ENCODE results near the gene GALNT6. TPM values are rescaled to one million over a fixed set of nuclear protein-coding genes. Genes with fewer than 3 reads are reported as not detected.

Gene GALNT6
- total RNA-seq, 1 donor from 2014 or later = 0.60 TPM

DNA sequence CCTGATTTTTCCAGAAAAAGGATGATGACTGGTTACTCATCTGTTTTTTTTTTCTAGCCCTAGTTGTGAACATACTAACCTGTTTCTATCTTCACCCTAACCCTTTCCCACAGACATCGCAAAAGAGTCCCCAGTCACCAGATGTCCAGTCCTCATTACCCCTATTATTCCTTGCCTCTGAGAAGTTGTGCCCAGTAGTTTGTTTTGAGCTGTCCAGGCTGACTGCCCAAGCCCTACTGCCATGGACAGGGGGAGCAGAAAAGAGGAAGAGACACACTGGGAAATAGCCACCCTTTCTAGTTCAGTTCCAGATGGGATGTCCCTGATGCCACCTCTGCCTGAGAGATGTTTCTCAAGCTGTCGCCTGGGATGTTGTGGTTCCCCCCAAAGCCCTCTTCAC lies 30.9 kb downstream of the GALNT6 start:
- Histone ChIP-seq H3K4me3 (no peak overlapping the region), H3K4me1 (no peaks in the 10 kb centered on the region), H3K36me3 (no peaks in the 10 kb centered on the region), H3K27ac (replicated peaks) (no peak overlapping the region), H3K9me3 (replicated peaks) (no peaks in the 10 kb centered on the region), H3K27me3 (ENCODE audit: low read depth) (no peaks in the 10 kb centered on the region)
- DNase-seq = no peak
- intact Hi-C loops (cut with micrococcal nuclease) = no loop called here
- TF ChIP-seq, protein P1, sequence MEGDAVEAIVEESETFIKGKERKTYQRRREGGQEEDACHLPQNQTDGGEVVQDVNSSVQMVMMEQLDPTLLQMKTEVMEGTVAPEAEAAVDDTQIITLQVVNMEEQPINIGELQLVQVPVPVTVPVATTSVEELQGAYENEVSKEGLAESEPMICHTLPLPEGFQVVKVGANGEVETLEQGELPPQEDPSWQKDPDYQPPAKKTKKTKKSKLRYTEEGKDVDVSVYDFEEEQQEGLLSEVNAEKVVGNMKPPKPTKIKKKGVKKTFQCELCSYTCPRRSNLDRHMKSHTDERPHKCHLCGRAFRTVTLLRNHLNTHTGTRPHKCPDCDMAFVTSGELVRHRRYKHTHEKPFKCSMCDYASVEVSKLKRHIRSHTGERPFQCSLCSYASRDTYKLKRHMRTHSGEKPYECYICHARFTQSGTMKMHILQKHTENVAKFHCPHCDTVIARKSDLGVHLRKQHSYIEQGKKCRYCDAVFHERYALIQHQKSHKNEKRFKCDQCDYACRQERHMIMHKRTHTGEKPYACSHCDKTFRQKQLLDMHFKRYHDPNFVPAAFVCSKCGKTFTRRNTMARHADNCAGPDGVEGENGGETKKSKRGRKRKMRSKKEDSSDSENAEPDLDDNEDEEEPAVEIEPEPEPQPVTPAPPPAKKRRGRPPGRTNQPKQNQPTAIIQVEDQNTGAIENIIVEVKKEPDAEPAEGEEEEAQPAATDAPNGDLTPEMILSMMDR (IDR thresholded peaks at IDR 0.05; ENCODE audit: borderline replicate concordance) = no peak

- TF ChIP-seq, protein P1 (IDR thresholded peaks at IDR 0.05; ENCODE audit: borderline replicate concordance) = no peak
- Histone ChIP-seq H3K36me3 (no peaks in the 10 kb centered on the region), H3K4me1 (no peaks in the 10 kb centered on the region), H3K27me3 (ENCODE audit: low read depth) (no peaks in the 10 kb centered on the region), H3K27ac (replicated peaks) (no peak overlapping the region), H3K9me3 (replicated peaks) (no peaks in the 10 kb centered on the region), H3K4me3 (no peak overlapping the region)
- intact Hi-C loops (cut with micrococcal nuclease) = no loop called here
- no peak for DNase-seq
These were observed 31.4 kb downstream of the GALNT6 start for GRCh38 chr12:51359851-51360250.

GRCh38 chr12:51358496-51358895 lies 32.7 kb downstream of the GALNT6 start:
- intact Hi-C loops (cut with micrococcal nuclease) = no loop called here

GRCh38 chr12:51357374-51358047 lies 33.7 kb downstream of the GALNT6 start:
- Histone ChIP-seq H3K4me1 (no peaks in the 10 kb centered on the region), H3K4me3 (no peak overlapping the region), H3K9me3 (replicated peaks) (no peaks in the 10 kb centered on the region), H3K27me3 (ENCODE audit: low read depth) (peaks cover 7% of the 10 kb centered on the region), H3K27ac (replicated peaks) (no peak overlapping the region), H3K36me3 (no peaks in the 10 kb centered on the region)
- DNase-seq = no peak
- TF ChIP-seq, protein P1 (IDR thresholded peaks at IDR 0.05; ENCODE audit: borderline replicate concordance) = no peak
- intact Hi-C loops (cut with micrococcal nuclease) = no loop called here

More at GRCh38 chr12:51358496-51358895, 32.7 kb downstream of the GALNT6 start:
- H3K27ac ChIP-seq (replicated peaks) = no peak overlapping the region
- TF ChIP-seq, protein P1 (IDR thresholded peaks at IDR 0.05; ENCODE audit: borderline replicate concordance) = no peak
- H3K4me1 ChIP-seq = no peaks in the 10 kb centered on the region
- no peaks in the 10 kb centered on the region for H3K9me3 ChIP-seq (replicated peaks)
- no peaks in the 10 kb centered on the region for H3K36me3 ChIP-seq
- H3K4me3 ChIP-seq = no peak overlapping the region
- no peak for DNase-seq
- H3K27me3 ChIP-seq (ENCODE audit: low read depth) = peaks cover 6% of the 10 kb centered on the region

GRCh38 chr12:51351913-51352532 lies 39.2 kb downstream of the GALNT6 start:
- no peak overlapping the region for H3K27ac ChIP-seq (replicated peaks)
- TF ChIP-seq, protein P1 (IDR thresholded peaks at IDR 0.05; ENCODE audit: borderline replicate concordance) = peak; percentile 66
- no peak overlapping the region for H3K4me3 ChIP-seq
- H3K36me3 ChIP-seq = no peaks in the 10 kb centered on the region
- H3K4me1 ChIP-seq = no peaks in the 10 kb centered on the region
- H3K9me3 ChIP-seq (replicated peaks) = no peaks in the 10 kb centered on the region
- peaks cover 11% of the 10 kb centered on the region for H3K27me3 ChIP-seq (ENCODE audit: low read depth)
- DNase-seq = no peak
- intact Hi-C loops (cut with micrococcal nuclease) = no loop called here

Data from left ventricle myocardium inferior (tissue), 1 donor.